Activated CD8-positive, alpha-beta memory T cell treated with anti-CD3 and anti-CD28 coated beads for 4 hours (primary cell): ENCODE measurements around the gene IGF1R.
"Not testable (repeated sequence)": the region's sequence is repeated elsewhere in the genome, so short reads cannot be mapped to it uniquely, and the experiment has no call there.

Source experiments
- DNase-seq, 2 donors: peaks; one replicate each; pipeline ENCODE4 v3.0.0-alpha.2; 2020; ENCODE audit warnings: low read depth in 2 of 2

Gene IGF1R

GRCh38 chr15:98647774-98648653, at the start of gene IGF1R:
IGF1R (plus strand) TSS chr15:98648539; CDS start chr15:98649582, 1,043 bp downstream.
- DNase-seq = peak; percentile 65 to 71

DNA sequence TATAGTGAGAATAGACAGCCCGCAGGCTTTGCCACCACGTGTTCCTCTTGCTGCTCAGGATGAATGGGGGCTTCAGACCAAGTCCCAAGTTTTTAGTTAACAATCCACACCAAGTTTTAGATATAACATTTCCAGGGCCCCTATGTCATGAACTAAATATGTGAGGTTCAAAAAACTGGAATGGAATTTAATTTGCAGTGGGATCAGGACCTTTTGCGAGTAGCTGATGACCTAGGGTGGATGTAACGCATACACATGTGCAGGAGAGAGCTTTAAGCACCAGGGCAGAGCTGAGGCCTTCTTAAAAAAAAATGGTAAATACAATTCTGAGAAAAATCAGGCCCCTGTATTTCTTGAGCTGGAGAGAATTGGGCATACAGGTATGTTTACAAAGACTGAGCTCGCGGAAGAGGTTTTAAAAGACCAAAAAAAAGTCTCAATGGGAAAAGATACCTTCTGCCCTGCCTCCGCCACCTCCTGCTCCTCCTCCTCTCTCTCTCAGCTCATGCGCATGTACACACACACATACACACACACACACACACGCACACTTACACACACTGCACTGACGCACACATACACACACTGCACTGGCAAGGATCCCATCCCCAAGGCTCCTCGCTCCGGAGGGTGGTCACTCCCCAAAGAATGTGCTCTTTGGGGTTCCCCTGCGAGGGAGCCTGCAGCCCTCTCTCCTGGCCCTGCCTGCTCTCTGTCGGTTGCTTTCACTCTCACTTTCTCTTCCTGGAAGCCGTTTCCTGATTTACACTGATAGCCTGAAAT, 48.2 kb upstream of the IGF1R start:
- no peak for DNase-seq

- DNase-seq = no peak
These were observed 43.4 kb upstream of the IGF1R start for GRCh38 chr15:98604983-98605382.

DNA sequence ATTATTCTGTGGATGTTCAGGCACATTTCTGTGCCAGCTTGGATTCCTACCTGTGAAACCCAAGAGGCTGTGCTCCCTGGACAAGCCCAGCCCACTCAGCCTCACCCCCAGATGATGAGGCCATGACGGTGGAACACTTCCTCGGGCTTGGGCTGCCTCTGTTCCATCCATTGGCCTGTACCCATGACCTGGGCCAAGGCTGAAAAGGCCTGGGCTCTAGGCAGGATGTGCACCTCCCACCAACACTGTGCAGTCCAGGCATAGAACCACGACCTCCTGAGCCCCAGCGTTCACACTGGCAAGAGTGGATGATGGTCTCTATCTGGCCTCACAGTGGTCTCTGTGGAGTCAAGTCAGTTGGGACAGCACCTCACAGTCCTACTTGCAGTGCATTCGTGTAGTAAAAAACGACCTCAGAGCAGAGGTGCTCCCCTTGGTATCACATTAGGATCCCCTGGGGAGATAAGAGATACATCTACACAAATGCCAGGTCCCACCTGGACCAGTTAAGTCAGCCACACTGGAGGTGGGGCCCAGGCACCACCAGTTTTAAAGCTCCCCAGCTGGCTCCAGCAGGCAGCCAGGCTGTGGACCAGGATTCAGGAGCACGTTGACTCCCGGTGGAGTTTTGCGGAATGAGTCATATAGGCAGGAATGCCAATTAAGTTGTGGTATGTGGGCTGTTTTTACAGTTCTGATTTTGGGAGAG, 39.0 kb upstream of the IGF1R start:
- DNase-seq = no peak

GRCh38 chr15:98610991-98611390, 37.3 kb upstream of the IGF1R start:
- no peak for DNase-seq

- no peak for DNase-seq
These were observed 36.5 kb upstream of the IGF1R start for GRCh38 chr15:98611808-98612207.

DNA sequence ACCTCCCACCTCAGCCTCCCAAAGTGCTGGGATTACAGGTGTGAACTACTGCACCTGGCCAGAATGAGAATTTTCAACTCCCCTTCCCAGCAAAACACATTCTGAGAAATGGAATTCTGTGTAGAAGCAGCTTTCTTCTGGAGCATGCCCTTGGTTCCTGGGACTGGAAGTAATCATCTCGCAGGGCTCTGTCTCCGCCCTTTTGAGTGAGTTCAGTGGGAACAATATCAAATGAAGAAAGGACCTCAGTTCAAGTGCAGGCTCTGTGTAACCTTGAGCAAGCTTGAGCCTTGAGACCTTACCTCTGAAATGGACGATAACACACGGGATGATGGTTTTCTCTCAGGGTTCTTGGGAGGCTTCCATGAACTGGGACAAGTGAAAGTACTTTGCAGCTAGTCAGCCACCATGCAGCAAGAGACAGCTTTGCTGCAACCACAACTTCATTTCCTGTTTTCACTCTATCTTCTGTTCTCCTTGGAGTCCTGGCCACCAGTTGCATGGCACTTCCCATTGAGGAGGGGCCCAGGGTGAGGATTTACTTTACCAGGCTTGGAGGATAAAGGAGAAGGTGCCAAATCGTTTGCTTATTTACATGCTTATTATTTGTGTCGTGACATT, 35.7 kb upstream of the IGF1R start:
- DNase-seq = no peak

- DNase-seq = no peak
These were observed 33.7 kb upstream of the IGF1R start for GRCh38 chr15:98614681-98615080.

DNA sequence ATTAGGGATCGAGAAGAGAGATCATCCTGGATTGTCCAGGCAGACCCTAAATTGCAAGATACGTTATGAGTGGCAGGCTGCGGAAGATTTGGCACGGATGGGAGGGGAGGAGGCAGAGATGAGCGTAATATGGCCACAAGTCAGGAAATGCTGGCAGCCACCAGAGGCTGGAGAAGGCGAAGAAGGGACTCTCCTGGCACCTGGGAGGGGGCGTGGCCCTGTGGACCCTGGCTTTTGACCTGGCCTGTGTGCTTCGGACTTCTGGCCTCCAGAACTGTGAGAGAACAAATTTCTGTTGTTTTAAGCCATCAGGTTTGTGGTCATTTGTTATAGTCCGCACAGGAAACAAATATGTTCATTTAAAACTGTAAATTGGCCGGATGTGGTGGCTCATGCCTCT, 31.9 kb upstream of the IGF1R start:
- DNase-seq = no peak

DNA sequence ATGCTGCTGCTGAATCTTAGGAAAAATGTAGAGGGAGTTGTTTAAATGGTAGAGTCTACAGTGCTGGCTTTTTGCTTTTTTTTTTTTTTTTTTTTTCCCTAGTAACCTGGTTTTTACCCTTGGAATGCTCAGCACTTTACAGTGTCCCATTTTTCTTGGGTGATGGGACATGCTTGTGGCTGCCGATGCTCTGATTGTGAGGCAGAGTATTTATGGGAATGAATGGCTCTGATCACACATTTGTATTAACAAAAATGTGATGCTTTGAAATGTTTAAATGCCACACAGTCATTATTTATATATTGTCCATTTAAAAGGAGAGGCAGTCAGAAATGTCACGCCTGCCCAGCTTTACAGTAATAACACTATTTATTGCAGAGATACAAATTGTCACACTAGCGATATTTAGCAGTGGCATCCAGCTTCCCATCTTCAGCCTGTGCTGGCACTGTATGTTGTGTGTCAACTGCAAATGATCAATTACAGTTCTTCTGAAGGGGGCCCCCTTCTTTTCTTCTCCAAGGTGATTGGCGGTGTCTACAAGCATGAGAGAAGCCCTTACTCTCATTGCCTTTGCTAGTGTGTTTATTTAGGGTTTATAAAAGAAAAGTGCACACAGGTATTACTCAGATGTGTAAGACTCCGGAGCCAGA, 30.9 kb upstream of the IGF1R start:
- DNase-seq = no peak

DNA sequence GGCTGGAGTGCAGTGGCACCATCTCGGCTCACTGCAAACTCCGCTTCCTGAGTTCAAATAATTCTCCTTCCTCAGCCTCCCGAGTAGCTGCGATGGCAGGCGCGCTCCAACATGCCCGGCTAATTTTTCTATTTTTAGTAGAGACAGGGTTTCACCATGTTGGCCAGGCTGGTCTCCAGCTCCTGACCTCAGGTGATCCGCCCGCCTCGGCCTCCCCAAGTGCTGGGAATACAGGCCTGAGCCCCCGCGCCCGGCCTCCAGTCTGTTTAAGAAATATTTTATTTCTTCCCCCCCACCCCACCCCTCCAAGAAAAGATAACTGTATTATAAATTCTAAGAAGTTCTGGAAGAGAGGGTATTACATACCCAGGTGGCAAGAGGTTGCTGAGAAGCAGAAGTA, 29.8 kb upstream of the IGF1R start:
- not testable (repeated sequence) for DNase-seq

- no peak for DNase-seq
These were observed 28.3 kb upstream of the IGF1R start for GRCh38 chr15:98620020-98620419.

DNA sequence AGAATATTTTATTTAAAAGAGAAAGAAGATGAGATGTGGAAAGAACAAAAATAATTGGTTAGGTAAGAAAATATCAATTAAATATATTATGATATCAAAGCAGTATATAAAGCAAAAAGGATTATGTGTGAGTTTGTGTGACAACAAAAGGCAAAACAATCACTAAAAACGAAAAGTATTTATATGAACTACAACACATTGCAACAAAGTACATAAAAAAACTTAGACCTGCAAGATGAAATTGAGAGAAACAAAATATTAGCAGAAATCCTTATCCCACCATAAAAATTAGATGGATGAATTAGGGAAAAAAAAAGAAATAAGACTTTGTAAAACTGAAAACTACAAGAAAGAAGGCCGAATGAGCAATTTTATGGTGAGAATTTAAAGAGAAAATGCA, 27.3 kb upstream of the IGF1R start:
- DNase-seq = no peak

- DNase-seq = no peak
These were observed 22.7 kb upstream of the IGF1R start for GRCh38 chr15:98625614-98626013.

- DNase-seq = no peak
These were observed 22.2 kb upstream of the IGF1R start for GRCh38 chr15:98626153-98626552.

DNA sequence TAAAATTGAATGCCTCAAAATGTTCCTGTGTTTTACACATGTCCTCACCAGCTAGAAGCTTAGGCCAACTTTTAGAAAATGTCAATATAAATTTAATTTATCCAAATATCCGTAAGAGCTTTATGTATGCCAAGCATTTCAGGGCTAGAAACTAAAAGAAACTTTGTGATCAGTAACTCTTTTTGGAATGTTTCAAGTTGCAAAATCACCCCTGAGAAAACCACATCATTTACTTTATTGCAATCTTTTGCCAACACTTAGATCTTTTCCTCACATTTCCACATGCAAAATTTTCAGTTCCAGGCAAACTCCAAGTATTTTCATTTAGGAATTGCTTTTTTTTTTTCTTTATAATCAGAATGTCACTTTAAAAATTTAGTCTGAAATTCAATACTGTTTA, 20.1 kb upstream of the IGF1R start:
- DNase-seq = no peak

DNA sequence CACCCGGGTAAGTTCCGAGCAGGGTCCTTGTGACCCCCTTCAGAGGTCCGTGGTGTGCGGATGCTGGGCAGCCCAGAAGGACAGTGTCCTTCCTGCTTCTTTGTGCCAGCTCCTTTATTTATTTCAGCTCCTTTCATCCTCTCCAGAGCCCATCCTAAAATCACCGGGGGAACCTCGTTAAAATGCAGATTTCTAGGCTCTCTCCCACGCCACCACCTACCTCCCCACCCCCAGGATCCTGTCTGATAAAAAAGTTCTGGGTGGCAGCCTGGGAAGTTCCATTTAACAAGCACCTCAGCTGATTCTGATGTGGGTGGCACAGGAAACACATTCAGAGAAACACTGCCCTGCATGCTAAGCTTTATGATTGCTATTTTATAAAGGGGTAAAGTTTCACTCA, 12.5 kb upstream of the IGF1R start:
- DNase-seq = no peak

DNA sequence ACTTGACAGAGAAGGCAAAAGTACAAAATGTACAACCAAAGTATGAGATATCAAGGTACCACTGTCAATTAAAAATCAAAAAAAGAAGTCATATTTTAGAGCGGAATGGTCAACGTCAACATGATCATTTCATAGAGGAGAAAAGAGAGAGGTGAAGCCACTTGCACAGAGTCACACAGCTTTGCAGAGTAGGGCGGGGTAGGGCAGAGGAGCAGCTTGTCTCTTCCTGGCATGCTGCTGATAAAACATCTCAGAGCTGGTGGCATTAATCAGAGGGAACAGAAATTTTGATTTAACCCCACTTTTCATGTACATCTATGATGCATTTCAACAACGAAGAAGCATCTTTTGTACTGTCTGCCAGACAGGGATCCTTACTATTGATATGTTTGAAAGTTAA, 5.2 kb upstream of the IGF1R start:
- DNase-seq = no peak

GRCh38 chr15:98646546-98647025, 1.8 kb upstream of the IGF1R start:
- DNase-seq = no peak

- peak in 1 of 2 donors; percentile 34 for DNase-seq
These were observed 1.1 kb upstream of the IGF1R start for GRCh38 chr15:98647026-98647773.
